HUES48 (cell line): ENCODE data around the gene SH3RF3.

Experiments
- H3K27ac ChIP-seq: one replicate; pipeline ENCODE4 v1.7.0; 2013; ENCODE audit warnings: low read depth, low read length, inconsistent platforms
- H3K27me3 ChIP-seq: 2 replicates; pipeline ENCODE4 v1.6.1; 2013; ENCODE audit warnings: mild to moderate bottlenecking, low read length; ENCODE audit not compliant: control insufficient read depth, insufficient read depth
- H3K36me3 ChIP-seq: 2 replicates; pipeline ENCODE4 v1.6.1; 2013; ENCODE audit warnings: low read length; ENCODE audit not compliant: control insufficient read depth, insufficient read depth
- H3K4me1 ChIP-seq: 2 replicates; pipeline ENCODE4 v1.6.1; 2013; ENCODE audit warnings: mild to moderate bottlenecking, low read length; ENCODE audit not compliant: control insufficient read depth, insufficient read depth
- H3K4me3 ChIP-seq: 2 replicates; pipeline ENCODE4 v1.5.1; 2013; ENCODE audit warnings: mild to moderate bottlenecking, low read depth, low read length
- H3K9ac ChIP-seq: 2 replicates; pipeline ENCODE4 v1.6.1; 2013; ENCODE audit warnings: mild to moderate bottlenecking, low read depth, low read length, moderate library complexity
- H3K9me3 ChIP-seq: 2 replicates; pipeline ENCODE4 v1.6.1; 2013; ENCODE audit warnings: low read length; ENCODE audit not compliant: control insufficient read depth, insufficient read depth

Gene SH3RF3

GRCh38 chr2:109463891-109464290 is 334.9 kb downstream of the SH3RF3 start:
- Histone ChIP-seq H3K4me1 (no peaks in the 10 kb centered on the region), H3K4me3 (no peak overlapping the region), H3K36me3 (no peaks in the 10 kb centered on the region), H3K27ac (no peak overlapping the region), H3K9ac (no peak overlapping the region), H3K27me3 (no peaks in the 10 kb centered on the region), H3K9me3 (no peaks in the 10 kb centered on the region)

- Histone ChIP-seq H3K4me3 (no peak overlapping the region), H3K27ac (no peak overlapping the region), H3K27me3 (no peaks in the 10 kb centered on the region), H3K9me3 (no peaks in the 10 kb centered on the region), H3K36me3 (no peaks in the 10 kb centered on the region), H3K4me1 (no peaks in the 10 kb centered on the region), H3K9ac (no peak overlapping the region)
These were observed 337.9 kb downstream of the SH3RF3 start for GRCh38 chr2:109466674-109467575.

GRCh38 chr2:109467701-109468100 is 338.7 kb downstream of the SH3RF3 start:
- no peak overlapping the region for H3K27ac ChIP-seq
- H3K4me1 ChIP-seq, result no peaks in the 10 kb centered on the region
- no peaks in the 10 kb centered on the region for H3K27me3 ChIP-seq
- no peak overlapping the region for H3K4me3 ChIP-seq
- no peak overlapping the region for H3K9ac ChIP-seq
- H3K9me3 ChIP-seq, result no peaks in the 10 kb centered on the region
- no peaks in the 10 kb centered on the region for H3K36me3 ChIP-seq

GRCh38 chr2:109468893-109469292 is 339.9 kb downstream of the SH3RF3 start:
- H3K27ac ChIP-seq, result no peak overlapping the region
- H3K4me1 ChIP-seq, result no peaks in the 10 kb centered on the region
- H3K36me3 ChIP-seq, result no peaks in the 10 kb centered on the region
- no peaks in the 10 kb centered on the region for H3K9me3 ChIP-seq
- H3K9ac ChIP-seq, result no peak overlapping the region
- no peak overlapping the region for H3K4me3 ChIP-seq
- H3K27me3 ChIP-seq, result no peaks in the 10 kb centered on the region

- Histone ChIP-seq H3K9ac (no peak overlapping the region), H3K4me1 (no peaks in the 10 kb centered on the region), H3K27ac (no peak overlapping the region), H3K27me3 (no peaks in the 10 kb centered on the region), H3K36me3 (no peaks in the 10 kb centered on the region), H3K4me3 (no peak overlapping the region), H3K9me3 (no peaks in the 10 kb centered on the region)
These were observed 342.7 kb downstream of the SH3RF3 start for GRCh38 chr2:109471658-109472057.

- Histone ChIP-seq H3K9me3 (no peaks in the 10 kb centered on the region), H3K36me3 (no peaks in the 10 kb centered on the region), H3K27me3 (no peaks in the 10 kb centered on the region), H3K4me1 (no peaks in the 10 kb centered on the region), H3K4me3 (no peak overlapping the region), H3K9ac (no peak overlapping the region), H3K27ac (no peak overlapping the region)
These were observed 343.4 kb downstream of the SH3RF3 start for GRCh38 chr2:109472331-109472959.

GRCh38 chr2:109472974-109473373 is 344.0 kb downstream of the SH3RF3 start:
- Histone ChIP-seq H3K27me3 (no peaks in the 10 kb centered on the region), H3K9ac (no peak overlapping the region), H3K9me3 (no peaks in the 10 kb centered on the region), H3K4me3 (no peak overlapping the region), H3K36me3 (no peaks in the 10 kb centered on the region), H3K27ac (no peak overlapping the region), H3K4me1 (no peaks in the 10 kb centered on the region)

GRCh38 chr2:109473616-109474318 is 344.8 kb downstream of the SH3RF3 start:
- Histone ChIP-seq H3K27ac (no peak overlapping the region), H3K36me3 (no peaks in the 10 kb centered on the region), H3K9me3 (no peaks in the 10 kb centered on the region), H3K9ac (no peak overlapping the region), H3K27me3 (no peaks in the 10 kb centered on the region), H3K4me3 (no peak overlapping the region), H3K4me1 (no peaks in the 10 kb centered on the region)

GRCh38 chr2:109474319-109474825 is 345.4 kb downstream of the SH3RF3 start:
- H3K27me3 ChIP-seq, result no peaks in the 10 kb centered on the region
- H3K4me3 ChIP-seq, result no peak overlapping the region
- no peaks in the 10 kb centered on the region for H3K9me3 ChIP-seq
- no peaks in the 10 kb centered on the region for H3K4me1 ChIP-seq
- no peaks in the 10 kb centered on the region for H3K36me3 ChIP-seq
- no peak overlapping the region for H3K27ac ChIP-seq
- no peak overlapping the region for H3K9ac ChIP-seq

- no peaks in the 10 kb centered on the region for H3K4me1 ChIP-seq
- H3K27ac ChIP-seq, result no peak overlapping the region
These were observed 346.7 kb downstream of the SH3RF3 start for GRCh38 chr2:109475531-109476210.

More at GRCh38 chr2:109475531-109476210, 346.7 kb downstream of the SH3RF3 start:
- Histone ChIP-seq H3K27me3 (no peaks in the 10 kb centered on the region), H3K9me3 (no peaks in the 10 kb centered on the region), H3K4me3 (no peak overlapping the region), H3K36me3 (no peaks in the 10 kb centered on the region), H3K9ac (no peak overlapping the region)
